Caco-2 (cell line): ENCODE results near the gene NEAT1. TPM values are rescaled to one million over a fixed set of nuclear protein-coding genes. Genes with fewer than 3 reads are reported as not detected.

Source experiments
- BruUV-seq: library from RNA; stranded (reverse); fragments of 400-500 nt; replicated peaks from 2 replicates; lab custom pipeline; 2021; lab: Mats Ljungman, UMichigan
- CTCF ChIA-PET: fragments of 300-600 bp; sonication (Branson Sonifier 250); formaldehyde crosslinking; loops from one replicate; lab custom pipeline; 2022; ENCODE audit warnings: antibody characterized with exemption; lab: Charles Lee
- POLR2A ChIA-PET: fragments of 300-600 bp; sonication (Branson Sonifier 250); formaldehyde crosslinking; loops from one replicate; lab custom pipeline; 2022; ENCODE audit warnings: antibody characterized with exemption; lab: Charles Lee
- DNase-seq, 2 experiments: peaks; one replicate each; pipeline versions ENCODE4 v3.0.0 to v3.0.0-alpha.2; 2020 to 2022
- H3K27me3 ChIP-seq: replicated peaks from 2 replicates; pipeline ENCODE4 v1.6.0; 2011; ENCODE audit warnings: low read length; ENCODE audit not compliant: control insufficient read depth, insufficient read depth
- H3K36me3 ChIP-seq: 2 replicates; pipeline ENCODE4 v1.5.1; 2011; ENCODE audit warnings: low read length; ENCODE audit not compliant: control insufficient read depth, insufficient read depth
- H3K4me1 ChIP-seq: fragments of 250-450 bp; sonication (Bioruptor Pico); 2 replicates; pipeline ENCODE4 v1.5.1; 2020; ENCODE audit warnings: mild to moderate bottlenecking
- H3K4me3 ChIP-seq: 2 replicates; pipeline ENCODE4 v1.5.1; 2011; ENCODE audit warnings: low read depth, mild to moderate bottlenecking, control low read depth, low read length
- H3K9me3 ChIP-seq: fragments of 250-450 bp; sonication (Bioruptor Pico); 2 replicates; pipeline ENCODE4 v1.5.1; 2020; ENCODE audit warnings: mild to moderate bottlenecking, moderate library complexity
- H3K27ac Mint-ChIP-seq: one replicate; pipeline ENCODE4 v1.8.0; 2022; ENCODE audit warnings: mixed read lengths; ENCODE audit not compliant: unreplicated experiment
- H3K27me3 Mint-ChIP-seq: one replicate; pipeline ENCODE4 v1.8.0; 2022; ENCODE audit warnings: mixed read lengths; ENCODE audit not compliant: insufficient read depth, unreplicated experiment
- H3K36me3 Mint-ChIP-seq: one replicate; pipeline ENCODE4 v1.8.0; 2022; ENCODE audit warnings: mild to moderate bottlenecking, mixed read lengths; ENCODE audit not compliant: insufficient read depth, unreplicated experiment
- H3K4me1 Mint-ChIP-seq: one replicate; pipeline ENCODE4 v1.8.0; 2022; ENCODE audit warnings: low read depth, mixed read lengths; ENCODE audit not compliant: unreplicated experiment
- H3K4me3 Mint-ChIP-seq: one replicate; pipeline ENCODE4 v1.8.0; 2022; ENCODE audit warnings: mild to moderate bottlenecking, moderate library complexity, mixed read lengths; ENCODE audit not compliant: unreplicated experiment
- H3K9me3 Mint-ChIP-seq: one replicate; pipeline ENCODE4 v1.8.0; 2022; ENCODE audit warnings: mixed read lengths; ENCODE audit not compliant: unreplicated experiment
- CTCF ChIP-seq, 2 experiments: fragments of 200-600 bp in 1 of 2; IDR thresholded peaks; 1 replicate in 1 of 2; 2 replicates in 1 of 2; pipeline versions ENCODE4 v1.5.1 to v1.8.0; 2011 to 2022; ENCODE audit warnings: antibody characterized with exemption in 1 of 2, control low read depth in 1 of 2, inconsistent platforms in 1 of 2, low read depth in 1 of 2, low read length in 1 of 2, mild to moderate bottlenecking in 1 of 2, moderate library complexity in 1 of 2; ENCODE audit not compliant: insufficient read depth in 1 of 2, severe bottlenecking in 1 of 2, unreplicated experiment in 1 of 2
- intact Hi-C: fragments of 100-400 bp; cut with micrococcal nuclease; formaldehyde crosslinking; loops from one replicate; pipeline ENCODE4 v1.10.0; 2022; ENCODE audit not compliant: unreplicated experiment
- total RNA-seq: library from RNA; stranded (reverse); gene quantifications from 2 replicates; pipeline ENCODE4 v1.2.3, GENCODE V29; 2022

NEAT1 gene
- total RNA-seq, 1 experiment from 2014 or later = 254 TPM

- peak; percentile 96 to 97 for DNase-seq
- TF ChIP-seq CTCF (IDR thresholded peaks at IDR 0.05; ENCODE audit: insufficient read depth in 1 of 2, low read depth in 1 of 2, low read length in 1 of 2, severe bottlenecking in 1 of 2, unreplicated experiment in 1 of 2) = no peak
- intact Hi-C loops = loop anchor here (1.0 kb wide), 4 partner anchors 8 to 71 kb away; no protein-coding TSS in a partner anchor
- peaks cover 43% of the 10 kb centered on the region for H3K36me3 Mint-ChIP-seq
- H3K27me3 Mint-ChIP-seq = no peaks in the 10 kb centered on the region
- ChIA-PET POLR2A (interaction anchor here (0.6 to 8.1 kb wide), 14 partner anchors 11 to 354 kb away, joined by 3 to 377 read pairs (median 4); partner anchors contain the start of genes DPF2, FAM89B, MALAT1 and NEAT1), CTCF (interaction anchor here (0.5 to 5.9 kb wide), 13 partner anchors 9 to 600 kb away, joined by 3 to 71 read pairs (median 4); partner anchors contain the start of gene MALAT1)
- Histone ChIP-seq H3K4me3 (peak overlapping the region; percentile 14), H3K36me3 (no peaks in the 10 kb centered on the region), H3K4me1 (peaks cover 89% of the 10 kb centered on the region), H3K9me3 (no peaks in the 10 kb centered on the region), H3K27me3 (no peaks in the 10 kb centered on the region)
- peak overlapping the region; percentile 100 for H3K27ac Mint-ChIP-seq
- H3K4me3 Mint-ChIP-seq = peak overlapping the region; percentile 74
- no TSS peak for BruUV-seq
- no peaks in the 10 kb centered on the region for H3K9me3 Mint-ChIP-seq
- peaks cover 68% of the 10 kb centered on the region for H3K4me1 Mint-ChIP-seq
Measured at GRCh38 chr11:65489035-65489705, 66.6 kb downstream of the NEAT1 start.

- ChIA-PET CTCF (interaction anchor here (0.6 to 5.9 kb wide), 12 partner anchors 8 to 601 kb away, joined by 3 to 71 read pairs (median 4); partner anchors contain the start of gene MALAT1), POLR2A (interaction anchor here (0.6 to 8.1 kb wide), 14 partner anchors 12 to 162 kb away, joined by 3 to 377 read pairs (median 4); partner anchors contain the start of genes DPF2, FAM89B, MALAT1 and NEAT1)
- H3K27ac Mint-ChIP-seq = peak overlapping the region; percentile 100
- H3K36me3 ChIP-seq = no peaks in the 10 kb centered on the region
- BruUV-seq = TSS peak; percentile 79
- peaks cover 74% of the 10 kb centered on the region for H3K4me1 Mint-ChIP-seq
- H3K27me3 Mint-ChIP-seq = no peaks in the 10 kb centered on the region
- H3K4me1 ChIP-seq = peaks cover 94% of the 10 kb centered on the region
- intact Hi-C loops = loop anchor here (1.0 kb wide), 4 partner anchors 7 to 72 kb away; no protein-coding TSS in a partner anchor
- peak; percentile 83 to 90 for DNase-seq
- no peak for TF ChIP-seq CTCF (IDR thresholded peaks at IDR 0.05; ENCODE audit: insufficient read depth in 1 of 2, low read depth in 1 of 2, low read length in 1 of 2, severe bottlenecking in 1 of 2, unreplicated experiment in 1 of 2)
- H3K9me3 ChIP-seq = no peaks in the 10 kb centered on the region
- no peaks in the 10 kb centered on the region for H3K9me3 Mint-ChIP-seq
- H3K27me3 ChIP-seq = no peaks in the 10 kb centered on the region
- peak overlapping the region; percentile 14 for H3K4me3 ChIP-seq
- peak overlapping the region; percentile 74 for H3K4me3 Mint-ChIP-seq
- peaks cover 43% of the 10 kb centered on the region for H3K36me3 Mint-ChIP-seq
Measured at GRCh38 chr11:65489706-65490320, 67.2 kb downstream of the NEAT1 start.

- CTCF ChIA-PET = interaction anchor here (1.1 to 5.9 kb wide), 4 partner anchors 12 to 74 kb away, joined by 3 to 71 read pairs (median 10); no protein-coding TSS in a partner anchor
- Mint-ChIP-seq H3K4me1 (peaks cover 67% of the 10 kb centered on the region), H3K27me3 (no peaks in the 10 kb centered on the region), H3K9me3 (no peaks in the 10 kb centered on the region), H3K36me3 (peaks cover 33% of the 10 kb centered on the region), H3K27ac (peak overlapping the region; percentile 100), H3K4me3 (peak overlapping the region; percentile 74)
- intact Hi-C loops = no loop called here
- H3K4me1 ChIP-seq = peaks cover 85% of the 10 kb centered on the region
- H3K36me3 ChIP-seq = no peaks in the 10 kb centered on the region
- no peak overlapping the region for H3K4me3 ChIP-seq
- no peak for TF ChIP-seq CTCF (IDR thresholded peaks at IDR 0.05; ENCODE audit: insufficient read depth in 1 of 2, low read depth in 1 of 2, low read length in 1 of 2, severe bottlenecking in 1 of 2, unreplicated experiment in 1 of 2)
- H3K9me3 ChIP-seq = no peaks in the 10 kb centered on the region
- POLR2A ChIA-PET = interaction anchor here (0.9 to 8.1 kb wide), 6 partner anchors 12 to 69 kb away, joined by 4 to 377 read pairs (median 5); partner anchors contain the start of genes MALAT1 and NEAT1
- BruUV-seq = no TSS peak
- H3K27me3 ChIP-seq = no peaks in the 10 kb centered on the region
- no peak for DNase-seq
Measured at GRCh38 chr11:65491163-65491465, 68.5 kb downstream of the NEAT1 start.
